ENCODE data around the gene NAPB. TPM values are rescaled to one million over a fixed set of nuclear protein-coding genes. Genes with fewer than 3 reads are reported as not detected.

NAPB gene
- total and polyA plus RNA-seq, 10 of the 15 experiments (the other 5 are each of a cell fraction or from before 2014, with no cell fraction given) = 2.1 to 15.9 (median 7.2) TPM

DNA sequence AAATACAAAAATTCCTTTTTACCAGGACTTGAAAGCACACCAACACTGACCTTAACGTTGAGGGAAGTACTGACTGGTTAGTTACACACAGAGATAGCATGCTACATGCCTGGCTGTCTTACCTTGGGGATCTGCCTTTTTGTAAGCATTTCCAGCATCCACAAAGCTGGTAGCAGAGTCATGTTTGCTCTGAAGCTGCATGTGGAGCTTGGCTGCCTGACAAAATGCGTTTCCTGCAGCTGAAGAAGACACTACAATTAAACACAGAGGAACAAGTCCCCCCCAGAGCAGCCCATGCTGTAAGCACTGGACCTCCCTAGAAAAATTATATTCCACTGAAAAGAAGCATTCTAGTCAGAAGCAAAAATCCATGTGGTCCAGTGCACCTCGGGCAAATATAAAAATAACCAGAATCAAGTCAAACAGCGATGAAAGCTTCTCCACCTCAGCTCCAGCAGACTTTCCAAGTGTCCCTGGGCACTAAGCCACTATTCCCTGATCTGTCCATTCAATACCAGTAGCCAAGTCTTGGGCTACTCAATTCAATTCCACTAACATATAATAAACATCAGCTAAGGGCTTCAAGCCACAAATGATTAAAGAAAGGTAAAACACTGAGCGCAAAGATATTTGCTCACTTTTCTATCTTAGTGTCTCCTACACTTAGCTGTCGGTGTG is 24.2 kb downstream of the NAPB start:
- RAD21 ChIA-PET (ENCODE audit: unreplicated experiment) = no interaction called here
- SMC1A ChIA-PET (ENCODE audit: uncharacterized antibody, unreplicated experiment) = interaction anchor here (0.7 kb wide), 1 partner anchor 10 kb away, joined by 4 read pairs; no protein-coding TSS in a partner anchor

More for the DNA sequence above, 24.2 kb downstream of the NAPB start:
- FAIRE-seq (no peak), ATAC-seq (no peak), DNase-seq (ENCODE audit: low read depth, low spot score) (no peak)
- over 99% methylated on average over 6 of the region's 6 CpGs for WGBS (ENCODE audit: insufficient coverage, insufficient replicate concordance, low lambda C conversion rate, missing lambda C conversion rate)
- Histone ChIP-seq H3K4me1 (ENCODE audit: control insufficient read depth, insufficient read depth, low read length) (peaks cover 11% of the 10 kb centered on the region), H4K20me1 (ENCODE audit: control insufficient read depth, insufficient read depth) (no peaks in the 10 kb centered on the region), H3K4me3 (no peak overlapping the region), H3K27me3 (replicated peaks in 1 of 2; ENCODE audit: control insufficient read depth in 2 of 2, insufficient read depth in 2 of 2, low read length in 1 of 2) (no peaks in the 10 kb centered on the region), H3K9me3 (replicated peaks; ENCODE audit: control insufficient read depth, insufficient read depth, low read length) (no peaks in the 10 kb centered on the region), H3K27ac (ENCODE audit: control insufficient read depth, insufficient read depth) (no peak overlapping the region), H3K4me2 (ENCODE audit: control insufficient read depth, insufficient read depth) (no peak overlapping the region), H3K79me2 (ENCODE audit: control insufficient read depth, insufficient read depth, low read length) (peaks cover 1% of the 10 kb centered on the region), H3K9ac (ENCODE audit: control insufficient read depth, insufficient read depth, low read length) (no peak overlapping the region), H3K36me3 (ENCODE audit: control insufficient read depth in 2 of 2, insufficient read depth in 2 of 2, low read length in 1 of 2) (peaks cover 10 to 13% of the 10 kb centered on the region in 2 experiments), H2AFZ (ENCODE audit: control insufficient read depth, low read depth, low read length) (no peak overlapping the region)
- no TSS peak for BruUV-seq (replicated peaks)
- ChIA-PET CTCF (no interaction called here), POLR2A (no interaction called here)
- intact Hi-C loops (cut with micrococcal nuclease; ENCODE audit: unreplicated experiment) = no loop called here
- in situ Hi-C loops (cut with MboI) = no loop called here
- TF ChIP-seq POLR2AphosphoS5 (IDR thresholded peaks at IDR 0.05; ENCODE audit: low read length) (no peak), POLR2AphosphoS2 (IDR thresholded peaks at IDR 0.05; ENCODE audit: low read depth, low read length) (no peak), E2F8 (IDR thresholded peaks at IDR 0.05; ENCODE audit: low read depth, partially characterized antibody) (no peak), CTCF (IDR thresholded peaks at IDR 0.05 in 2 of 3, conservative IDR thresholded peaks at IDR 0.05 in 1 of 3; ENCODE audit: control insufficient read depth in 2 of 3, extremely low read depth in 1 of 3, insufficient read depth in 1 of 3, low read depth in 3 of 3, low read length in 3 of 3) (no peak), JUNB (IDR thresholded peaks at IDR 0.05) (no peak), IKZF1 (conservative IDR thresholded peaks at IDR 0.05) (no peak), NBN (IDR thresholded peaks at IDR 0.05) (no peak)
- TF ChIP-seq, protein P1, sequence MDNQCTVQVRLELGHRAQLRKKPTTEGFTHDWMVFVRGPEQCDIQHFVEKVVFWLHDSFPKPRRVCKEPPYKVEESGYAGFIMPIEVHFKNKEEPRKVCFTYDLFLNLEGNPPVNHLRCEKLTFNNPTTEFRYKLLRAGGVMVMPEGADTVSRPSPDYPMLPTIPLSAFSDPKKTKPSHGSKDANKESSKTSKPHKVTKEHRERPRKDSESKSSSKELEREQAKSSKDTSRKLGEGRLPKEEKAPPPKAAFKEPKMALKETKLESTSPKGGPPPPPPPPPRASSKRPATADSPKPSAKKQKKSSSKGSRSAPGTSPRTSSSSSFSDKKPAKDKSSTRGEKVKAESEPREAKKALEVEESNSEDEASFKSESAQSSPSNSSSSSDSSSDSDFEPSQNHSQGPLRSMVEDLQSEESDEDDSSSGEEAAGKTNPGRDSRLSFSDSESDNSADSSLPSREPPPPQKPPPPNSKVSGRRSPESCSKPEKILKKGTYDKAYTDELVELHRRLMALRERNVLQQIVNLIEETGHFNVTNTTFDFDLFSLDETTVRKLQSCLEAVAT (IDR thresholded peaks at IDR 0.05) = no peak
- TF ChIP-seq, protein P2, sequence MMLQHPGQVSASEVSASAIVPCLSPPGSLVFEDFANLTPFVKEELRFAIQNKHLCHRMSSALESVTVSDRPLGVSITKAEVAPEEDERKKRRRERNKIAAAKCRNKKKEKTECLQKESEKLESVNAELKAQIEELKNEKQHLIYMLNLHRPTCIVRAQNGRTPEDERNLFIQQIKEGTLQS (IDR thresholded peaks at IDR 0.05; ENCODE audit: borderline replicate concordance, extremely low read depth, low read depth, low read length) = no peak

Data from GM12878 (cell line).